B cell (primary cell): ENCODE data around the gene TBCD. TPM values are rescaled to one million over a fixed set of nuclear protein-coding genes. Genes with fewer than 3 reads are reported as not detected.

Source experiments
- ATAC-seq: fragments of 200-7000 bp; cut with Tn5 transposase; one replicate; pipeline ENCODE4 v1.10.0; 2021; ENCODE audit warnings: low read depth, mild to moderate bottlenecking, moderate number of reproducible peaks, moderate library complexity
- CTCF ChIA-PET: fragments of 350-600 bp; sonication (Branson Sonifier 250); formaldehyde crosslinking; loops from one replicate; lab custom pipeline; 2021; ENCODE audit warnings: antibody characterized with exemption, inconsistent platforms; lab: Charles Lee
- POLR2A ChIA-PET: fragments of 350-600 bp; sonication (Branson Sonifier 250); formaldehyde crosslinking; loops from one replicate; lab custom pipeline; 2021; ENCODE audit warnings: antibody characterized with exemption; lab: Charles Lee
- DNase-seq: peaks from one replicate; pipeline ENCODE4 v3.0.0; 2013
- H2AFZ ChIP-seq: 2 replicates; pipeline ENCODE4 v1.6.1; 2012; ENCODE audit warnings: mild to moderate bottlenecking, low read depth, low read length; ENCODE audit not compliant: insufficient read depth, poor library complexity, severe bottlenecking
- H3K27ac ChIP-seq, 2 donors: 1 replicate in 1 of 2; 2 replicates in 1 of 2; pipeline ENCODE4 v1.5.1; 2012 to 2013; ENCODE audit warnings: low read length in 2 of 2, mild to moderate bottlenecking in 2 of 2, moderate library complexity in 1 of 2
- H3K27me3 ChIP-seq, 4 experiments: fragments of 200-600 bp in 1 of 4; sonication (generic) in 1 of 4; replicated peaks in 1 of 4; 1 replicate in 2 of 4; 2 replicates in 2 of 4; pipeline versions ENCODE4 v1.6.1 to v1.7.0; 2013 to 2016; ENCODE audit warnings: low read length in 3 of 4, mild to moderate bottlenecking in 2 of 4, mixed read lengths in 1 of 4, moderate library complexity in 1 of 4; ENCODE audit not compliant: insufficient read depth in 4 of 4, control insufficient read depth in 3 of 4; ENCODE audit errors: control extremely low read depth in 1 of 4
- H3K36me3 ChIP-seq, 2 experiments: replicated peaks in 1 of 2; 1 replicate in 1 of 2; 2 replicates in 1 of 2; pipeline versions ENCODE4 v1.6.1 to v1.7.1; 2013; ENCODE audit warnings: low read length in 1 of 2; ENCODE audit not compliant: insufficient read depth in 2 of 2, control insufficient read depth in 1 of 2; ENCODE audit errors: control extremely low read depth in 1 of 2, extremely low read depth in 1 of 2
- H3K4me1 ChIP-seq, 2 donors: fragments of 200-600 bp in 1 of 2; sonication (generic) in 1 of 2; 1 replicate in 1 of 2; 2 replicates in 1 of 2; pipeline versions ENCODE4 v1.5.1 to v1.6.1; 2013 to 2017; ENCODE audit warnings: low read length in 2 of 2; ENCODE audit not compliant: control insufficient read depth in 2 of 2, insufficient read depth in 2 of 2
- H3K4me2 ChIP-seq: replicated peaks from 2 replicates; pipeline ENCODE3; 2012; ENCODE audit warnings: mild to moderate bottlenecking, low read depth, low read length; ENCODE audit not compliant: poor library complexity, severe bottlenecking
- H3K4me3 ChIP-seq, 5 experiments: fragments of 200-600 bp in 1 of 5; sonication (generic) in 1 of 5; 1 replicate in 3 of 5; 2 replicates in 2 of 5; pipeline versions ENCODE4 v1.5.1 to v1.7.0; 2011 to 2016; ENCODE audit warnings: low read length in 4 of 5, mild to moderate bottlenecking in 4 of 5, low read depth in 2 of 5, control low read depth in 1 of 5, moderate library complexity in 1 of 5; ENCODE audit not compliant: insufficient read depth in 1 of 5; ENCODE audit errors: control extremely low read depth in 1 of 5, extremely low read depth in 1 of 5
- H3K79me2 ChIP-seq: fragments of 200-600 bp; sonication (generic); one replicate; pipeline ENCODE4 v1.6.0; 2016; ENCODE audit warnings: low read length; ENCODE audit not compliant: control insufficient read depth, insufficient read depth
- H3K9ac ChIP-seq: fragments of 200-600 bp; sonication (generic); 2 replicates; pipeline ENCODE4 v1.6.1; 2017; ENCODE audit warnings: mild to moderate bottlenecking, low read length, moderate library complexity
- H3K9me3 ChIP-seq, 3 donors: one replicate each; pipeline versions ENCODE4 v1.6.1 to v1.7.1; 2013; ENCODE audit warnings: low read length in 2 of 3; ENCODE audit not compliant: control insufficient read depth in 2 of 3, insufficient read depth in 1 of 3; ENCODE audit errors: control extremely low read depth in 1 of 3
- H4K20me1 ChIP-seq: 2 replicates; pipeline ENCODE4 v1.6.0; 2012; ENCODE audit warnings: mild to moderate bottlenecking, low read length; ENCODE audit not compliant: insufficient read depth, control insufficient read depth, poor library complexity, severe bottlenecking
- H3K27ac Mint-ChIP-seq: one replicate; pipeline ENCODE4 v1.8.0; 2021; ENCODE audit warnings: mixed read lengths
- H3K27me3 Mint-ChIP-seq: one replicate; pipeline ENCODE4 v1.8.0; 2021; ENCODE audit warnings: mixed read lengths
- H3K4me1 Mint-ChIP-seq: one replicate; pipeline ENCODE4 v1.8.0; 2021; ENCODE audit warnings: mixed read lengths
- H3K4me3 Mint-ChIP-seq: one replicate; pipeline ENCODE4 v1.8.0; 2021; ENCODE audit warnings: mixed read lengths
- H3K9me3 Mint-ChIP-seq: one replicate; pipeline ENCODE4 v1.8.0; 2022; ENCODE audit warnings: mixed read lengths; ENCODE audit not compliant: insufficient read depth
- EZH2 ChIP-seq: IDR thresholded peaks from 2 replicates; pipeline ENCODE4 v1.6.1; 2012; ENCODE audit warnings: borderline replicate concordance, low read depth, mild to moderate bottlenecking, moderate library complexity, low read length; ENCODE audit not compliant: insufficient read depth, poor library complexity, severe bottlenecking
- WGBS: methylation state at CpG from one replicate; pipeline ENCODE4 v1.1.5; 2013; ENCODE audit warnings: missing lambda C conversion rate; ENCODE audit not compliant: insufficient coverage; 5-methylcytosine and 5-hydroxymethylcytosine counted together
- intact Hi-C: fragments of 100-400 bp; cut with micrococcal nuclease; formaldehyde crosslinking; loops from one replicate; pipeline ENCODE4 v1.10.0; 2022
- polyA plus RNA-seq: library from polyadenylated mRNA; depleted of rRNA; stranded (reverse); fragments of >200 nt; gene quantifications from 2 replicates; pipeline ENCODE4 v1.2.3, GENCODE V29; 2012
- total RNA-seq, 2 donors: library from RNA; stranded (reverse); fragments of 120-200 nt in 1 of 2; gene quantifications; 1 replicate in 1 of 2; 2 replicates in 1 of 2; pipeline versions ENCODE4 v1.2.3 to v1.2.4, GENCODE V29; 2013 to 2022
- TF ChIP-seq, protein P1 (sequence below): fragments of 200-600 bp; IDR thresholded peaks from one replicate; pipeline ENCODE4 v1.8.0; 2022; ENCODE audit warnings: antibody characterized with exemption, mild to moderate bottlenecking

The TBCD gene
- total and polyA plus RNA-seq, 2 donors (not counting 1 experiment from before 2014, with no cell fraction given), result 60.8 to 101 TPM

- Histone ChIP-seq H3K79me2 (no peaks in the 10 kb centered on the region), H2AFZ (no peak overlapping the region), H4K20me1 (peaks cover 5% of the 10 kb centered on the region), H3K27ac (no peak overlapping the region), H3K9ac (no peak overlapping the region), H3K4me2 (no peak overlapping the region), H3K4me3 (no peak overlapping the region), H3K9me3 (no peaks in the 10 kb centered on the region), H3K4me1 (no peaks in the 10 kb centered on the region), H3K27me3 (no peaks in the 10 kb centered on the region), H3K36me3 (peaks cover 0 to 25% of the 10 kb centered on the region in 2 experiments)
- WGBS, result 96% methylated on average over 19 of the region's 19 CpGs
- CTCF ChIA-PET, result interaction anchor here (0.5 kb wide), 1 partner anchor 275 kb away, joined by 3 read pairs; no protein-coding TSS in a partner anchor
- ATAC-seq (no peak), DNase-seq (no peak)
- no peak overlapping the region for H3K4me3 Mint-ChIP-seq
- H3K9me3 Mint-ChIP-seq, result no peaks in the 10 kb centered on the region
- no peaks in the 10 kb centered on the region for H3K4me1 Mint-ChIP-seq
- no peak overlapping the region for H3K27ac Mint-ChIP-seq
- POLR2A ChIA-PET, result no interaction called here
- H3K27me3 Mint-ChIP-seq, result no peaks in the 10 kb centered on the region
- TF ChIP-seq, protein P1, sequence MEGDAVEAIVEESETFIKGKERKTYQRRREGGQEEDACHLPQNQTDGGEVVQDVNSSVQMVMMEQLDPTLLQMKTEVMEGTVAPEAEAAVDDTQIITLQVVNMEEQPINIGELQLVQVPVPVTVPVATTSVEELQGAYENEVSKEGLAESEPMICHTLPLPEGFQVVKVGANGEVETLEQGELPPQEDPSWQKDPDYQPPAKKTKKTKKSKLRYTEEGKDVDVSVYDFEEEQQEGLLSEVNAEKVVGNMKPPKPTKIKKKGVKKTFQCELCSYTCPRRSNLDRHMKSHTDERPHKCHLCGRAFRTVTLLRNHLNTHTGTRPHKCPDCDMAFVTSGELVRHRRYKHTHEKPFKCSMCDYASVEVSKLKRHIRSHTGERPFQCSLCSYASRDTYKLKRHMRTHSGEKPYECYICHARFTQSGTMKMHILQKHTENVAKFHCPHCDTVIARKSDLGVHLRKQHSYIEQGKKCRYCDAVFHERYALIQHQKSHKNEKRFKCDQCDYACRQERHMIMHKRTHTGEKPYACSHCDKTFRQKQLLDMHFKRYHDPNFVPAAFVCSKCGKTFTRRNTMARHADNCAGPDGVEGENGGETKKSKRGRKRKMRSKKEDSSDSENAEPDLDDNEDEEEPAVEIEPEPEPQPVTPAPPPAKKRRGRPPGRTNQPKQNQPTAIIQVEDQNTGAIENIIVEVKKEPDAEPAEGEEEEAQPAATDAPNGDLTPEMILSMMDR, result no peak
- no peak for TF ChIP-seq EZH2
- intact Hi-C loops, result no loop called here
Observed at GRCh38 chr17:82924812-82925211, 172.9 kb downstream of the TBCD start.

GRCh38 chr17:82925336-82925735 lies 173.5 kb downstream of the TBCD start:
- peaks cover 0 to 26% of the 10 kb centered on the region in 2 experiments for H3K36me3 ChIP-seq

More at GRCh38 chr17:82925336-82925735, 173.5 kb downstream of the TBCD start:
- Histone ChIP-seq H3K27ac (no peak overlapping the region), H3K4me1 (no peaks in the 10 kb centered on the region), H3K4me2 (no peak overlapping the region), H3K27me3 (no peaks in the 10 kb centered on the region), H3K9ac (no peak overlapping the region), H3K9me3 (no peaks in the 10 kb centered on the region), H4K20me1 (peaks cover 5% of the 10 kb centered on the region), H2AFZ (no peak overlapping the region), H3K4me3 (no peak overlapping the region), H3K79me2 (no peaks in the 10 kb centered on the region)
- no peak for ATAC-seq
- H3K27ac Mint-ChIP-seq, result no peak overlapping the region
- no peak overlapping the region for H3K4me3 Mint-ChIP-seq
- 98% methylated on average over 17 of the region's 18 CpGs for WGBS
- H3K9me3 Mint-ChIP-seq, result no peaks in the 10 kb centered on the region
- TF ChIP-seq, protein P1, result no peak
- no peak for TF ChIP-seq EZH2
- no peak for DNase-seq
- CTCF ChIA-PET, result interaction anchor here (0.5 kb wide), 1 partner anchor 275 kb away, joined by 3 read pairs; no protein-coding TSS in a partner anchor
- POLR2A ChIA-PET, result no interaction called here
- no peaks in the 10 kb centered on the region for H3K4me1 Mint-ChIP-seq
- no peaks in the 10 kb centered on the region for H3K27me3 Mint-ChIP-seq
- intact Hi-C loops, result no loop called here
